Stomach (tissue), 4 donors: ENCODE measurements around the gene ATR.

Source experiments
- CTCF ChIP-seq, 7 experiments: fragments of 450-650 bp in 4 of 7; fragments of 200-600 bp in 3 of 7; sonication (generic) in 3 of 7; IDR thresholded peaks; one replicate each; pipeline ENCODE4 v1.5.1; 2016 to 2019; ENCODE audit warnings: antibody characterized with exemption in 7 of 7, control low read depth in 2 of 7, mild to moderate bottlenecking in 1 of 7
- POLR2A ChIP-seq, 4 donors: fragments of 450-650 bp; IDR thresholded peaks; one replicate each; pipeline ENCODE4 v1.6.1; 2016; ENCODE audit warnings: antibody characterized with exemption in 4 of 4, control low read depth in 2 of 4, mild to moderate bottlenecking in 1 of 4, moderate library complexity in 1 of 4

- TF ChIP-seq CTCF (IDR thresholded peaks at IDR 0.05) = peak in 1 of 7 experiments; percentile 11
- peak in 2 of 4 donors; percentile 42 to 64 for TF ChIP-seq POLR2A (IDR thresholded peaks at IDR 0.05)
These were observed 17.6 kb upstream of the ATR start, which contains the start of gene PLS1 for GRCh38 chr3:142595951-142596725.
